CD4-positive, alpha-beta T cell treated with Interleukin-1 beta for 1 hour (primary cell): ENCODE measurements around the gene TNFRSF19.

Source experiments
- DNase-seq, 2 donors: peaks; one replicate each; pipeline ENCODE4 v3.0.0-alpha.2; 2020 to 2022

TNFRSF19 gene

DNA sequence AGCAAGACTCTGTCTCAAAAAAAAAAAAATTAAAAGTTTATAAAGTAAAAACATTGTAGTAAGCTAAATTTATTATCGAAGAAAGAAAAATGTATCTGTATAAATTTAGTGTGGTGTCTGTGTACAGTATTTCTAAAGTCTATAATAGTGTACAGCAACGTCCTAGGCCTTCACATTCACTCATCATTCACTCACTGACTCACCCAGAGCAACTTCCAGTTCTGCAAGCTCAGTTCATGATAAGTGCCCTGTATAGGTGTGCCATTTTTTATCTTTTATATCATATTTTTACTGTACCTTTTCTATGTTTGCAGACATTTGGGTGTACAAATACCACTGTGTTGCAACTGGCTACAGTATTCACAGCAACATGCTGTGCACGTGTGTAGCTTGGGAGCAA lies 118.1 kb downstream of the TNFRSF19 start:
- DNase-seq, result no peak

DNA sequence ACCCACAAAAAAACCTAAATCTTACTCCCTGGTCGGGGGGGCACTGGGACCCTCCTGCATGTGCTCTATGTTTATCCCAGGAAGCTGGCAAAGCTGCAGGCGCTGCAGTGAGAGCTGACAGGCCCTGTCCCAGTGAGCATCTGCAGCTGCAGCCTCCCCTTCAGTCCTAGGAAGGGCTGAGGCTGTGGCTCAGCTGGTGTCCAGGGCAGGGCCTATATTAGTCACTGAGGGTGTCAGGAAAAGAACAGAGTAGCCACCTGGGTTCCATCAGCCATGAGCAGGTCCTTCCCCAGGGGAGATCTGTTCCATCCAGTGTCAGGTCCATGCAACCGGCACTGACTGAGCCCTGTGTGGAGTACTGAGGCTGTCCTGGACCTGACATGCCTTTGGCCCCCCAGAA lies 120.5 kb downstream of the TNFRSF19 start:
- no peak for DNase-seq

DNA sequence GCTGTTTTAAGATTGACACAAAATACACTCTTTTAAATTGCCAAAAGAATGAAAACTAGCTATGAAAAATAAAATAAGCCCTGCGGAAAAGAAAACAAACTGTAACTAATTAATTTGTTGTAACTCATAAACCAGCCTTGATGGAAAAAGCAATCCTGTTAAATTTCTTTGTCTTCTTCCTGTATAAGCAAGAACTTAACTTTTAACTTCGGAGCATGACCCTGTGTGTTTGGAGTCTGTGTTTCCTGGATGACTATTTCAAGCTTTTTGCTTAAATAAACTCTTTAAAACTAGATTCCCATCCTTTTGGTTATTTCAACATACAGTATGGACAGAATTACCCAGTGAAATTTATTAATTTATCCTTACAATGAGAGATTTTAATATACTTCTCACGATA lies 122.6 kb downstream of the TNFRSF19 start:
- DNase-seq, result no peak

DNA sequence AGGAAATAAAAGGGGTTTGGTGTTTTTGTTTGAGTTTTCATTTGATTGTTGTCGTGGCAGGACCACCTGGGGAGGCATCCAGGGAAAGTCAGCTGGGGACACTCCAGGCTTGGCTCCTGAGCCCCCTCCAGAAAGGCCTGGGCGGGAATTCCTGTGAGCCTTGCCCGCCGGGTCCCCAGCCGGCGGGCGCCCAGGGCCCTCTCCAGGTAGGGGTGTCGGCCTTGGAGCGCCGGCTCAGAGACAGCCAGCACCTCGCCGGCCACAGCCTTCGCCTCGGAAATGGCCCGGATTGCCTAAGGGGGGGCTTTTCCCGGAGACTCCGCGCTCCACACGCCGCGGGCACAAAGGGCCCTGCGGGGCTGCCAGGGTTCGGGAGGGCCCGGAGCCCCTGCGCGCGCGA lies 125.0 kb downstream of the TNFRSF19 start:
- DNase-seq, result no peak

DNA sequence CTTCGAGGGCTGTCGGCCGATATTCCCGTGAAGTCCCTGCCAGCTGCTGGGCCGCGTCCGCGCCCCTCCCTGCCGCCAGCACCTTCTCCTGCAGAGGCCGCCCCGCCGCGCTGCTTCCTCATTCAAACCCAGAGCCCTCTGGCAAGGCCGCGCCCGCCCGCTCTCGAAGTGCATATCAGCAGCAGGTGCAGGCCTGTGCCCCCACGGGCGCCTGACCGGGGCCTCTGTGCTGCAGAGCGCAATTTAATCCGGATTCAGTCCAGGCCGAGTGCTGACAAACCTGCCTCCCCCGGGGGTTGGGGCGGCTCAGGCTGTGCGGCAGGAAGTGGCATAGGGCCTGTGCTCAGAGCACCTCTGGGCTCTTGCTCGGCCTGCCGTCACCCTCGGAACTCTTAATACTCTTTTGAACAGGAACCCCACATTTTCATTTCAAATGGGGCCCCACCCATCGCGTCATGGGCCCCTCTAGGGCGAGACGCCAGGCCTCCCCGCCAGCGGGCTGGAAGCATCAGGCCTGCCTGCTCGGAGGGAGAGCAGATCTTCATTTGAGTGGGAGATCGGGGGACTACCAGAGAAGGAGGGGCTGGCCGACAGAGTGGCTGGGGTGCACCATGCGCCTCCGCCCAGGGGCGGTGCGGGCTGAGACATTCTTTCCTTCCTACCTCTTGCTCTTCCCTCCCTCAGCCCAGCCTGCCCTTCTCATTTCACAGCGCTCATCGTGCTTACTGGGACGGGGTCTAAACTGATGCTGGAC lies 125.7 kb downstream of the TNFRSF19 start:
- DNase-seq, result peak; percentile 48 to 73

DNA sequence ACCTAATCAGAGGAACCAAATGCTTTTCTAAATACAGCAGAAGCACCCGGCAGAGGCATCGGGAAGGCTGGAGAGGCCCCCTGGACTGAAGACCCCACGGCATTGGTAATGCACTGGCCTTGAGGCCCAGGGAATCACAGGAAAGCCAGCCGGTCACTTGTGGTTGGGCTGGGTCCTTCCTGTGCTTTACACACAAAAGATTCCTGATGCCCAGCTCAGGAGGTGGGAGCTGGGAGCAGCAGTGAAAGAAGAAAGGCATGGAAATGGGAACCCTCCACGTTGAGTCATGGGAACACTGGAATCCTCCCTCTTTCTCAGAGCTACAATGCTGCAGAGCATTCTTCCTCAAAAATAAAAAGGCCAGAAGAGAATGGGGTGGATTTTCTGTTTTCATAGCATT lies 126.4 kb downstream of the TNFRSF19 start:
- no peak for DNase-seq

DNA sequence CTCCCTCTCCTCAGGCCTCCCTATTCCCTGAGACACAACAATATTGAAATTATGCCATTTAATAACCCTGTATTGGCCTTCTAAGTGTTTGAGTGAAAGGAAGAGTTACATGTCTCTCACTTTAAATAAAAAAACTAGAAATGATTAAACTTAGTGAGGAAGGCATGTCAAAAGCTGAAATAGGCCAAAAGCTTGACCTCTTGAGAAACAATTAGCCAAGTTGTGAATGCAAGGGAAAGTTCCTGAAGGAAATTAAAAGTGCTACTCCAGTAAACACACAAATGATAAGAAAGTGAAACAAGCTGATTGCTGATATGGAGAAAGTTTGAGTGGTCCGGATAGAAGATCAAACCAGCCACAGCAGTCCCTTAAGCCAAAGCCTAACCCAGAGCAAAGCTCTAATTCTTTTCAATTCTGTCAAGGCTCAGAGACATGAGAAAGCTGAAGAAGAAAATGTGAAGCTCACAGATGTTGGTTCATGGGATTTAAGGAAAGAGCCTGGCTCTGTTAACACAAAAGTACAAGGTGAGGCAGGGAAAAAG lies 127.6 kb downstream of the TNFRSF19 start:
- no peak for DNase-seq

DNA sequence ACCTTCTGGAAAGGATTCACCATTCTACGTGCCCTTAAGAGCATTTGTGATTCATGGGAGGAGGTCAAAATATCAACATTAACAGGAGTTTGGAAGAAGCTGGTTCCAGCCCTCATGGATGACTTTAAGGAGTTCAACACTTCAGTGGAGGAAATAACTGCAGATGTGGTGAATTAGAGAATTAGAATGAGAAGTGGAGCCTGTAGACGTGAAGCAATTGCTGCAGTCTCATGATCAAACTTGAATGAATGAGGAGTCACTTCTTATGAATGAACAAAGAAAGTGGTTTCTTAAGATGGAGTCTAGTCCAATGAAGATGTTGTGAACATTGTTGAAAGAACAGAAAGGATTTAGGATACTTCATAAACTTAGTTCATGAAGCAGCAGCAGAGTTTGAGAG lies 129.1 kb downstream of the TNFRSF19 start:
- no peak for DNase-seq

DNA sequence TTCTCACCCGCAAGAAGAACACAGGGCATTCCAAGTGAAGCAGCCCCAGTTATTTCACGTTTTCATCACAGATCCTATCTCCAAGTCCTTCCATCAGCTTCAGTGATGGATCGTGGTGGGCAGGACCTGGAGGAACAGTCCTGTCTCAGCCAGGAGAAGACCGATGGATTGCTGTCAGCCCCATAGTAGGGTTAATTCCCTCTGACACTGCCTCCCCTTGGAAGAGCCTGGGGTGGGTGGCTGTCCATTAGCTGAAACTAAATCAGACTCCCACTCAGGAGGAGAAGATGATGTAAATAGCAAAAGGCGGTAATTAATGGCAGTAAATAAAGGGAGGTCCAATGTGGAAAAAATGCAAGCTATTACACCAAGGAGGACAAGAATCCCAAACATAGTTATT lies 131.0 kb downstream of the TNFRSF19 start:
- DNase-seq, result no peak

DNA sequence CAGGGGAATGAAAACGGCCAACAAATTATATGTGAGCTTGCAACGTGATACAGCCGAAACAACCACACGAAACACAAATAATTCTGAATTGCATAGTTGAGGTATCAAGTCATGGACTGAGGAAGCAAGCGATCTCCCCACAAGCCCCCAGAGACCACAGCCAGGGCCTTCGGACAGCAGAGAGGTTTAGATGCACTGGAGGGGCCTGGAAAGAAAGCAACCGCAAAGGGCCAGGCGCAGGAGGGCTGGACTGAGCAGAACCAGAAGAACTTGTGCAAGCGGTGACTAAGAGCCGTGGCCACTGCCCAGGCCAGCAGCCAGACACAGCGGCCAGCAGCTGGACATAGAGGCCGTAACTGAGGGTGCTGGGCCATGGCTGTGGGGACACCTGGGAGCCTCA lies 131.4 kb downstream of the TNFRSF19 start:
- no peak for DNase-seq

DNA sequence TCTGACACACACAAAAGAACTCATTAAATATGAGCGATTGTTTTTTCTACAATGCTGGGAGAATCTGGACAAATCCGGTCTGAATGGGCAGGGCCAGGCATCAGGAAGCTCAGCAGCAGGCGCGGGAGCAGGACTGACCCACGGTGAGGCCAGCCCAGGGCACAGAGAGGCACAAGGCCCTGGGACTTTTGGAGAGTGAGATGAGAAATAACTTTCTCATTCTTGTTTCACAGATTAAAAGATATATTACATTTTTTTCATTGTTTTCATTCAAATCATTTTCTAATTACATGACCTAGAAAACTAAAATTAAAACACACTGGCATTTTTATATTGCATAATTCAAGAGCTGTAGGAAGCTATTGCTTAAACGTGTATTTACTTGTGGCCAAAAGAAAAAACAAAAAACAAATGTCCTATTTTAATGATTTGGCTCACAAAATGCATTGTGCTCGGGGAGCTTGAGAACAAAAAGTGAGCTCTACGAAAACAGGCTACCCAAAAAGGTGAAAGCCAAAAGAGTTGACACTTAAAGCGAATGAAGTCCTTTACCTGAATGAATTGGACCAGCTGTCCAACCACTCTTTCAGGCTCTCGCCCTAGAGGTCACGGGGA lies 133.1 kb downstream of the TNFRSF19 start:
- no peak for DNase-seq

DNA sequence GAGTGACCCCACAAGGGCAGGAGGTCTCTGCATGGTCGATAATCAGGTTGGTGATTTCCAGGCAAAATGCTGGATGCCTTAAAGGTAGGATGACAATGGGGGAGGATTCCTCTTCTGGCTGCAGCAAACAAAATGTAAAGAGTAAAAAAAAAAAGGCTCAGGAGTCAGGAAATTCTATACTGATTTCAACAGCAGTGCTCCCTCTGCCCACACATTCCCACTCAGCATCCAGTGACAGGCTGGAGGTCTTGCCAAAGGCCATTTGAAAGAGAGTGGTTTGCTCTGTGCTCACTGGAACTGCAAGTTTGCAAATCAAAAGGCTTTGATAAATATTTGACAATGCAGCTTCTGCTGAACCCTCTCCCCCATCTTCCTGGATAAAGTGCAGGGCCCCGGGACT lies 135.4 kb downstream of the TNFRSF19 start:
- no peak for DNase-seq

DNA sequence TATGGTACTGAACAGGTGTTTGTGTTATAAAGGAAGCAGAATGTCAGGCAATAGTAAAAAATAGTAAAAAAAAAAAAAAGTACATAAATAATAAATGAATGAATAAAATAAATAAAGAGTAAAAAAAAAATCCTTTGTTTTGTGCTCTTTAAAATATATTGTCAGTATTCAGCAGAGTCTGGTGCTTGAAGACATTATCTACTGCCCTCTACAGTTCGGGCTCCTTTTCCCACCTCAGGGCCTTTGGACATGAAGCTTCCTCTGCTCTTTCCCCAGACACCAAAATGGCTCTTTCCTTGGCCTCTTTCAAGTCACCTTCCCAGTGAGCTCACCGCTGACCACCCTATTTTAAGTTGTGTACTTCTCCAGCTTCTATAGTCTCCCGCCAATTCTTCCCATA lies 137.5 kb downstream of the TNFRSF19 start:
- no peak for DNase-seq

DNA sequence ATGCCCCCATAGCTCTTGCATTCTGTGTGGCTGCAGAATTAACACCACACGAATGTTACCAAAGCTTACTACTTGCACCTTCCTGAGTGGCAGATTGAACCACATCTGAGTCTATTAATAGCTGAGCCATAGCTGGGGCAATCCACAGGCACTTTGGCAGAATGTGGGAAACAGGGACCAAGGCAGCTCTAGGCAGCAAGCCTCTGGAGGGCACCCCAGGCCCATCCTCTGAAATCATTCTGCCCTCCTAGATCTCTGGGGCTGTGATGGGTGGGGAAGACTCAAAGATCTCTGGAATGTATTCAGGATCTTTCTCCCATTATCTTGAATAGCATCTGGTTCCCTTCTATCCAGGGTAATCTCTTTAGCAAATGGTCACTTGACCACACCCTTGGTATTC lies 139.3 kb downstream of the TNFRSF19 start:
- DNase-seq, result no peak

DNA sequence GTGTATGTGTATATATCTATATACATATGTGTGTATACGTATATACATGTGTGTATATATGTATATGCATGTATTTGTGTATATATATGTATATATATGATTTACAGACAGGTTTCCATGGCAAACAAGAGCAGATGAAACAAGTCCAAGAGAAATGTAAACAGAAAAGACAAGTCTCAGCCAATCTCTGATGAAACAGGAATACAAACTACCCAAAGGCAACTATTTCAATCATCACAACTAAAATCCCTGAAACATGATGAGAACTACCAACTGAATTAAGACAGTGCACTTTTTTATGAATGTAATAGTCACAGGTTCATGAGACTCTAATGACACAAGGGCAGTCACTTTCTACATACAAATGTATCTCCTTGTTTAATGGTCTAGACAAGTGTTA lies 140.2 kb downstream of the TNFRSF19 start:
- no peak for DNase-seq

DNA sequence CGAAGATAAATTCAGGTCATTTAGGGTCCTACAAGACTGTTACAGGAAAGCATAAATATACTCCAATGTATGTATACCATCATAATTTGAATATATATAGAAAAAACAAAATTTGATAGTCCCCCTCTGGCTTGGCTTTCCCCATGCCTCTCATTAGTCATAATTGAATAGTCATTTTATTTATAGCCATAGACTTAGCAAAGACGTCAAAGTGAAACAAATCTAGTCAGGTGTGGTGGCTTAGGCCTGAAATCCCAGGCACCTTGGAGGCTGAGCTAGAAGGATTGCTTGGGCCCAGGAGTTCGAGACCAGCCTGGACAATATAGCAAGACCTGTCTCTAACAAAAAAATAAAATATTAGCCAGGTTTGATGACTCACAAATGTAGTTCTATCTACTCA lies 141.1 kb downstream of the TNFRSF19 start:
- no peak for DNase-seq

DNA sequence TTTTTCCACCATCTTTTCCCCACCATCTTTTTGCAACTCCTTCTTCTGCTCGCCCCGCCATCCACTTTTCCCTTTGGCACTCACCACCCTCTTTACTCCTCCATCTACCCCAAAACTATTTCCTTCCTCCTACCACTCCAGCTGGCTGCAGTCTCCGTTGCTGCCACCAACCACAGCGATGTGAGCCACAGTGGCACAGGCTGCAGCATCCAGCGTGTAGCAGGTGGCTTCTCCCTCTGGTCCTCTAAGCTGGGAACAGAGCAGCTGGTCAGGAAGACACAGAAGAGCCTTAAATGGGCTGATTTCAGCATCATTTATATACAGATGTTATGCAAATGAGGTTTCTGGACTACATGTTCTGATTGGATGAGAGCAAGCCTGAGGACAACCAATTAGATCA lies 144.5 kb downstream of the TNFRSF19 start:
- no peak for DNase-seq

DNA sequence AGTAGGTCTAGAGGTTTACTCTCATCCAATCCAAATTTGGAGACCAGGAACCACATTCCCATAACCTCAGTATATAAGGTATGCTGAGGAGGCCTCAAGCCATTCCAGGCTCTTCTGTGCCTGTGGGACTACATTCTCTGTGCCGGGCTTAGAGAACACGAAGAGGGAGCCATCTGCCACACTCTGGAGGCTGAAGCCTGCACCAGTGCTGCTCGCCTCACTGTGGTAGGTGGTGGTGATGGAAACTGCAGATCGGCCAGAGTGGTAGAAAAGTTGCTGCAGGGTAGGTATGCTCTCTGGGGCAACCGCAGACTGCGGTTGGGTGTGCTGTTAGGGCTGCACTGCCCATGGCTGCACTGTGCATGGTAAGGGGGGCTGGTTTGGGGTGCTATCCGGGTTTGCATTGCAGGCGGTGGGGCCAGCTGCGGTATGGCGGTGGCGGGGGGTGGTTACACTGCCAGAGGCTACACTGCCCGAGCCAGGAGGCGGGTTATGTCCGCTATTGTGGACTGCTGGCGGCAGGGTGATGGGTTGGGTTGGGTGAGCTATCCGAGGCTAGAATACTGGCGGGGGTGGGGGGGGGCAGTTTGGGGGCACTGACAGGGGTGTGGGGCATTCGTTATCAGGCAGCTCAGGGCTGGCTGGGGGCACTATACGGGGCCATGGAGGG lies 145.0 kb downstream of the TNFRSF19 start:
- DNase-seq, result no peak

DNA sequence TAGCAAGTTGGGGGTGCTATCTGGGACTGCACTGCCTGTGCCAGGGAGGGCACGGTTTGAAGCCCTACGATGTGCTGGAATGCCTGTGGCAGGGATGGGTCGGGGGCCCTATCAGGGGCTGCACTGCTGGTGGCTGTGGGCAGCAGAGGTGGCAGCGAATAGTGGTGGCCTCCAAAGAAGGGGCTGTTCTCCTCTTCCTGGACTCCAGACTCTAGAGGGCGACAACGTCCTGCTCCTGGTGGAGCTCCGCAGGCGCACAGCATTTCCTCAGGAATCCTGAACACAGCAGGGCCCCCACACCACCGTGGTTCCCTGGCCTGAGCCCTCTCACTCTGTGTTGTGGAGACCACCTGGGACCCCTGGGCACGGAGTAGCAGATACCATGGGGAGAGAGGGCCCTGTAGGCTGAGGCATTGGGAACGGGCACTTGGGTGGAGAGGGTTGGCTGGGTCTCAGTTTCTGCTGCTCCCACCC lies 145.6 kb downstream of the TNFRSF19 start:
- no peak for DNase-seq

DNA sequence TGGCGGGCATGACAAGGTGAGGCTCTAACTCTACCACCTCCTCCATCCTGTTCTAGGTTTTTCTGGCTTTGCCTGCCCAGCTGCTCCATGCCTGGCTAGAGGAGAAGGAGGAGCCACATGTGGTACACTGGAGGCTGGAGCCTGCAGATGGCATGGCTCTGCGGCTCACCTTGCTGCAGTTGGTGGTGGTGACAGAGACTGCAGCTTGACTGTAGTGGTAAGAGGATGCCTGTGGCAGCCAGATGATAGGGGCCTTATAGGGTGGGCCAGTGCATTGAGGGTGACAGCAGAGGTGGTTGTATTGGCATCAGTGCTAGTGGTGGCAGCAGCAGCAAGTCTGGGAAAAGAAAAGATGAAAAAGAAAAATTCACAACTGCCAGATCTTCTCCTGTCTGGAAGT lies 146.2 kb downstream of the TNFRSF19 start:
- DNase-seq, result no peak

DNA sequence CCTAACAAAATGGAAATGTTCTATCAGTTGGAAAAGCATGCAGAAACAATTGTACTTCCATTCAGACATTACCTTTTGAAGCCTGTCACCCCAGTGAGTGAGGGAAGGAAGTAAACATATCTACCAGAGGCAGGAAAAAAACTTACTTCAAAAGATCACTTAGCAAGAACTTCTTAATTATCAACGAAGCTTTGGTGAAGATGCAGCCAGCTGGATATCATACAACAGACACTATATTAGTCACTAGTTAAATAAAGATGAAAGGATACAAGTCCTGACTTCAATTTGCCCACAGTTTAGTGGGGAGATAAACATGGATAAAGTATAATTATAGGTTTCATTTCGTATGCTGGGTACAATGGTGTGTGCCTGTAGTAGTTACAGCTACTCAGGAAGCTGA lies 148.8 kb downstream of the TNFRSF19 start:
- no peak for DNase-seq

DNA sequence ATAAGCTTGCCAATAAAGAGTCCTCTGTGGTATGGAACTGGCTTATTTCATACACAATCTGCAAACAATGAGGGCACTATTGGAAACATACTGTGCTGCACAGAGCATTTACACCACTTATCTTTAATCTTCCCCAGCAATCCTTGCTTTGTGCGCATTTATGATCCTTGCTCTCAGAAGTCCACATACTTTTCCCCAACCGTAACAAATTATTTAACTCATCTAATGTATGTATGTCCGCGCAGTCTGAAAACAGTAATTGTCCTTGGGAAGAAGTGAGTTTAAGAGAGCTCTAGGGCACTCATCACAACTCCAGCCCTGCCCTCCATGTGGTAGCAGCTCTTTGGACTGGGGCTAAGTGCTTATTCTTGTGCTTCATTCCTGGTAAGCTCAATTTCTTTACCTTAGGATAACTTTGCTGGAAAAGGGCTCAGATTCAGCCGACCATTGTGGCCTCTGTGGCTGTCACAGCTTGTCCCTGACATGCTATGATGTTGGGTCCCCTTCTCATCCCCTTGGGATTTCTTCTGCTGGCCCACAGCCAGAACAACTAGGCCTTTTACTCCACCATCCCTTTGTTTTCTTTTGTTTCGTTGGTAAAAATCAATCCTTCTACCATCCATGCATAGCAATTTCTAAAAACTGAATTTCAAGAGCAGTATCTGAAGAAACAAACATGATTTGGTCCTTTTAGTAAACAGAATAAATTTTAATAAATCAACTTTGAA lies 152.7 kb downstream of the TNFRSF19 start:
- no peak for DNase-seq

DNA sequence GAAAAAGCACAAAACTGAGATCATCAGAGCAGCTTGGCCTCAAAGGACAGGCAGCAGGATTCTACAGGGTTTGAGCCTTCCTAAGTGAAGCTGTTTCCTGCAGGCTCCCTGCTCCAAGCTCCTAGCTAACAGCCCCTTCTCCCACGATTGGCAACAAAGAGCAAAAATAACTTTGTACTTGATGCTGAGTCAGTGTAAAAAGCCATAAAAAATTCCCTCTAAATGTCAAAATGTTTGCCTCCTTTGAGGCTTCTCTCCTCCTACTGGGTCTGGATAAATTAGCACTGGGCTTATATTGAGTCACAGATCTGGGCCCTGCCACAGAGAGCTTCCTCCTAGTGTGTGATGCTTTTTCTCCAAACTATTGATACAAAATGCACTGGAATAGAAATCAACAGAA lies 153.3 kb downstream of the TNFRSF19 start:
- DNase-seq, result no peak
